Measurements from ENCODE around the gene PDLIM3. TPM values are rescaled to one million over a fixed set of nuclear protein-coding genes. Genes with fewer than 3 reads are reported as not detected.

Gene PDLIM3
- total and polyA plus RNA-seq, 2 of the 13 experiments (the other 11 are each of a cell fraction or from before 2014, with no cell fraction given) = 5.9 to 14.0 TPM

- no peak for TF ChIP-seq HES4 (CRISPR knock-in tag; IDR thresholded peaks at IDR 0.05; ENCODE audit: borderline replicate concordance)
- no peak for TF ChIP-seq ZNF746 (CRISPR knock-in tag; IDR thresholded peaks at IDR 0.05)
- TF ChIP-seq PHF21A (CRISPR knock-in tag; IDR thresholded peaks at IDR 0.05) = peak; percentile 18; the same call in 1 of the 2 replicates
- TF ChIP-seq RBFOX2 (IDR thresholded peaks at IDR 0.05; ENCODE audit: low read depth, low read length) = peak; percentile 39; the same call in 1 of the 2 replicates
- peak; percentile 51; the same call in 1 of the 2 replicates for TF ChIP-seq RFX3 (CRISPR knock-in tag; IDR thresholded peaks at IDR 0.05)
- TF ChIP-seq ARID5B (CRISPR knock-in tag; IDR thresholded peaks at IDR 0.05) = peak; percentile 75
- TF ChIP-seq CBX2 (IDR thresholded peaks at IDR 0.05; ENCODE audit: low read depth, low read length) = no peak
- no peak for TF ChIP-seq CBX2 (CRISPR knock-in tag; IDR thresholded peaks at IDR 0.05; ENCODE audit: low read depth)
- peak; percentile 76 for TF ChIP-seq FOXJ3 (CRISPR knock-in tag; IDR thresholded peaks at IDR 0.05; ENCODE audit: borderline replicate concordance)
- TF ChIP-seq CENPX (CRISPR knock-in tag; IDR thresholded peaks at IDR 0.05) = no peak
- peak; percentile 34; the same call in 1 of the 2 replicates for TF ChIP-seq ZFY (CRISPR knock-in tag; IDR thresholded peaks at IDR 0.05)
- no peak for TF ChIP-seq ZNF180 (CRISPR knock-in tag; IDR thresholded peaks at IDR 0.05; ENCODE audit: borderline replicate concordance, low read depth)
- TF ChIP-seq ZNF253 (CRISPR knock-in tag; IDR thresholded peaks at IDR 0.05; ENCODE audit: borderline replicate concordance) = no peak
- peak; percentile 75 for TF ChIP-seq ZNF644 (CRISPR knock-in tag; IDR thresholded peaks at IDR 0.05; ENCODE audit: low read depth)
- no peak for TF ChIP-seq ZBTB34 (CRISPR knock-in tag; IDR thresholded peaks at IDR 0.05)
- peak; percentile 51; the same call in 1 of the 2 replicates for TF ChIP-seq DPF2 (CRISPR knock-in tag; IDR thresholded peaks at IDR 0.05; ENCODE audit: borderline replicate concordance, low read depth)
- no peak for TF ChIP-seq ZNF549 (CRISPR knock-in tag; IDR thresholded peaks at IDR 0.05)
- TF ChIP-seq ZBTB21 (CRISPR knock-in tag; IDR thresholded peaks at IDR 0.05) = no peak
- no peak for TF ChIP-seq TFDP2 (CRISPR knock-in tag; IDR thresholded peaks at IDR 0.05)
- TF ChIP-seq POLR2A (IDR thresholded peaks at IDR 0.05; ENCODE audit: insufficient read depth in 1 of 2, low read depth in 2 of 2, low read length in 2 of 2) = peak; percentile 26 to 78; a peak in 3 of 4 replicates
- no peak for TF ChIP-seq SOX13 (IDR thresholded peaks at IDR 0.05)
- TF ChIP-seq SOX13 (CRISPR knock-in tag; conservative IDR thresholded peaks at IDR 0.05 in 1 of 2, IDR thresholded peaks at IDR 0.05 in 1 of 2) = peak in 1 of 2 experiments; percentile 60; a peak in 2 of 4 replicates
- TF ChIP-seq YEATS4 (CRISPR knock-in tag; IDR thresholded peaks at IDR 0.05; ENCODE audit: borderline replicate concordance) = peak; percentile 20; the same call in 1 of the 2 replicates
- TF ChIP-seq ZBTB3 (CRISPR knock-in tag; IDR thresholded peaks at IDR 0.05; ENCODE audit: borderline replicate concordance, low read depth) = no peak
Observed at GRCh38 chr4:185567381-185568376, 32.4 kb upstream of the PDLIM3 start (continued).
